D721Med (cell line): ENCODE results near the gene ZNF474.
A peak's percentile ranks its signal among the peaks of the same experiment; 100 is the strongest.

ENCODE experiments used
- DNase-seq: peaks from one replicate; pipeline ENCODE4 v3.0.0; 2011; ENCODE audit warnings: low spot score; ENCODE audit not compliant: insufficient read length
- FAIRE-seq: peaks from 2 replicates; lab custom pipeline; 2011; peaks lifted over from hg19 to GRCh38; lab: Jason Lieb, UNC
- CTCF ChIP-seq: IDR thresholded peaks from 2 replicates; pipeline ENCODE4 v1.5.1; 2012; ENCODE audit warnings: mild to moderate bottlenecking, control low read depth; ENCODE audit not compliant: insufficient read depth; ENCODE audit errors: missing control alignments

The ZNF474 gene

GRCh38 chr5:122192497-122193496, 63.5 kb downstream of the ZNF474 start:
- peak; percentile 77 for TF ChIP-seq CTCF
- DNase-seq (no peak), FAIRE-seq (peak; percentile 68)

- no peak for DNase-seq
- FAIRE-seq = peak; percentile 75
- peak; percentile 66 for TF ChIP-seq CTCF
Measured at GRCh38 chr5:122195802-122196394, 66.6 kb downstream of the ZNF474 start.

GRCh38 chr5:122199146-122199545, 69.8 kb downstream of the ZNF474 start:
- no peak for TF ChIP-seq CTCF
- no peak for FAIRE-seq
- no peak for DNase-seq

- DNase-seq (no peak), FAIRE-seq (no peak)
- TF ChIP-seq CTCF = no peak
Measured at GRCh38 chr5:122200450-122200849, 71.1 kb downstream of the ZNF474 start.

- no peak for TF ChIP-seq CTCF
- FAIRE-seq = no peak
- no peak for DNase-seq
Measured at GRCh38 chr5:122200865-122201264, 71.5 kb downstream of the ZNF474 start.

- no peak for FAIRE-seq
- TF ChIP-seq CTCF = no peak
Measured at GRCh38 chr5:122201365-122201764, 72.0 kb downstream of the ZNF474 start.

More at GRCh38 chr5:122201365-122201764, 72.0 kb downstream of the ZNF474 start:
- DNase-seq = no peak
